Spleen (tissue), 11 donors: ENCODE data around the gene PDGFD. TPM values are rescaled to one million over a fixed set of nuclear protein-coding genes. Genes with fewer than 3 reads are reported as not detected.

ENCODE experiments used
- DNase-seq: peaks from one replicate; pipeline ENCODE4 v3.0.0-alpha.2; 2020
- H3K27ac ChIP-seq, 8 donors: fragments of 200-600 bp; sonication (generic) in 7 of 8; 1 replicate in 4 of 8; 2 replicates in 4 of 8; pipeline versions ENCODE4 v1.5.0 to v1.8.0; 2016 to 2021; ENCODE audit warnings: inconsistent platforms in 4 of 8, mild to moderate bottlenecking in 4 of 8, moderate library complexity in 1 of 8
- H3K27me3 ChIP-seq, 7 donors: fragments of 200-600 bp; sonication (generic) in 6 of 7; replicated peaks in 1 of 7; 1 replicate in 4 of 7; 2 replicates in 3 of 7; pipeline versions ENCODE4 v1.5.0 to v1.8.0; 2016 to 2021; ENCODE audit warnings: inconsistent platforms in 3 of 7, mild to moderate bottlenecking in 1 of 7
- H3K36me3 ChIP-seq, 6 donors: fragments of 200-600 bp; sonication (generic) in 5 of 6; 1 replicate in 4 of 6; 2 replicates in 2 of 6; pipeline versions ENCODE4 v1.5.0 to v1.8.0; 2016 to 2021; ENCODE audit warnings: inconsistent platforms in 2 of 6
- H3K4me1 ChIP-seq, 6 donors: fragments of 200-600 bp; sonication (generic) in 5 of 6; 1 replicate in 3 of 6; 2 replicates in 3 of 6; pipeline versions ENCODE4 v1.5.0 to v1.8.0; 2016 to 2021; ENCODE audit warnings: inconsistent platforms in 3 of 6
- H3K4me3 ChIP-seq, 8 donors: fragments of 200-600 bp; sonication (generic) in 7 of 8; 1 replicate in 4 of 8; 2 replicates in 4 of 8; pipeline versions ENCODE4 v1.5.0 to v1.8.0; 2016 to 2021; ENCODE audit warnings: inconsistent platforms in 4 of 8, mild to moderate bottlenecking in 4 of 8, moderate library complexity in 2 of 8
- H3K9me3 ChIP-seq, 8 donors: fragments of 200-600 bp; sonication (generic) in 7 of 8; 1 replicate in 4 of 8; 2 replicates in 4 of 8; pipeline versions ENCODE4 v1.5.0 to v1.8.0; 2016 to 2021; ENCODE audit warnings: inconsistent platforms in 4 of 8
- POLR2A ChIP-seq, 3 donors: fragments of 450-650 bp; IDR thresholded peaks; one replicate each; pipeline ENCODE4 v1.5.1; 2017; ENCODE audit warnings: antibody characterized with exemption in 3 of 3, mild to moderate bottlenecking in 1 of 3
- POLR2AphosphoS5 ChIP-seq, 3 donors: sonication (generic); formaldehyde crosslinking; IDR thresholded peaks; one replicate each; pipeline ENCODE4 v1.5.1; 2017; ENCODE audit warnings: antibody characterized with exemption in 3 of 3
- WGBS, 5 donors: extraction: QIAGEN DNeasy Blood & Tissue Kit in 3 of 5; methylation state at CpG; one replicate each; pipeline versions ENCODE4 v1.1.5 to v1.1.7; 2013 to 2018; 5-methylcytosine and 5-hydroxymethylcytosine counted together
- intact Hi-C: fragments of 100-400 bp; cut with DNase I; formaldehyde crosslinking; loops from one replicate; pipeline ENCODE4 v1.15.0; 2023; ENCODE audit warnings: low total_unique reads
- polyA plus RNA-seq, 3 donors: library from polyadenylated mRNA; stranded (reverse); fragments of 200-250 nt; gene quantifications; one replicate each; pipeline ENCODE4 v1.2.1, GENCODE V29; 2013
- total RNA-seq, 7 donors: library from RNA; depleted of rRNA in 3 of 7; stranded (reverse); fragments of >200 nt in 3 of 7; fragmentation: NEBNext Ultra II Directional in 4 of 7; extraction: Animal tissue kit (Norgen Biotek cat#: 25700) in 4 of 7; gene quantifications; one replicate each; pipeline versions ENCODE4 v1.1.0 to v1.2.1, GENCODE V29; 2016 to 2021
- TF ChIP-seq, protein P1 (sequence below), 11 experiments: fragments of 200-600 bp in 7 of 11; fragments of 450-650 bp in 4 of 11; sonication (generic) in 4 of 11; IDR thresholded peaks in 8 of 11; conservative IDR thresholded peaks in 3 of 11; 1 replicate in 7 of 11; 2 replicates in 4 of 11; pipeline versions ENCODE4 v1.4.0 to v1.8.0; 2016 to 2021; ENCODE audit warnings: antibody characterized with exemption in 11 of 11, inconsistent platforms in 4 of 11, mild to moderate bottlenecking in 1 of 11
- donor health status: healthy with polysubstance abuse.
- donor health status: DM: no; HTN: no; CAD: no; lungs with moderate emphysema.
- donor health status: DM: no; HTN: no; CAD: no.
- donor health status: Bipolar disorder and iron deficiency.
- donor health status: healthy.
- donor health status: DM: no; HTN: no; CAD: no.
- donor health status: DM: yes; HTN: yes; CAD: no.

The PDGFD gene
- total and polyA plus RNA-seq, 10 donors: 0.43 to 7.1 (median 3.4) TPM

DNA sequence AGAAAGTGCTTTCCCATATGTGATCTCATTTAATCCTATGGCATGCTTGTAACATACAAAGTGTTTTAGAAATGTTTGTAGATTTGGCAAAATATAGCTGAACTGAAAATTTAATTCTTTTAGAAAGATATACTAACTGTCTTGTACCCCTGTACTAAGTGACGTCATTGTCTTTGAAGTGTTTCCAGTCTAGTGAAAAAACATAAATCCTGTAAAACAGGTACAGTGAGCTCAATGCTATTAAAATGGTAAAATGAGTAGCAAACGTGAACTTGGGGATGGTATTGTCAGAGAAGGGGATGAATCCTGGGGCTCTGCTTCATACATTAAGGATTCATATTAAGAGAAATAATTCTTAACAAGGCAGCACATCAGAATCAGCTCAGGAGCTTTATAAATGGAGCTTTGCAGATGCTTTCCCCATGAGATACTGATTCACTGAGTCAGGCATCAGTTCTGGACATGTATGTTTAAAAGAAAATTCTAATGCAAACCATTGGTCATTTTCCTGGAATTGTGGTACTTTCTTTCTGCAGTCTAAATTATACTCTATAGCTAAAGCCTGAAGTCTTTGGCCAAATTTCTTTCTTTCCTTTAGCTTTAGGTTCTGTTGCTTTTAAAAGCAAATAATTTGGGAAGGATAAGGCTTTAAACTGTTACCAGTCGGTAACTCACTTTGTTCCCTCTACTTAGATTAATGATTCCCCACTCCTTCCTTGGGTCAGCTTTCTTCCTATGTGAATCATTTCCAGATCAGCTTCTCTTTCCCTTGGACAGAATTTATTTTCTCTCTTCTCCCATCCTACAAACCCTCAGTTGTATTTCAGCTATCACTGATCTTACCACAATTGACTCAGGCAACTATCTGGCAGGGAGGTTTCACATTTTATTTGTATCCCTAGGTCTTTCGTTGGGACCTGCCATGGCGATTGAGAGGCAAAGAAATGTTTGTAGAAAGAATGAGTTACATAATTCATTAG lies 185.0 kb downstream of the PDGFD start:
- H3K27me3 ChIP-seq: no peaks in the 10 kb centered on the region
- H3K4me3 ChIP-seq: no peak overlapping the region
- no peaks in the 10 kb centered on the region for H3K36me3 ChIP-seq
- no peak for DNase-seq
- no peaks in the 10 kb centered on the region for H3K4me1 ChIP-seq
- peaks cover 0 to under 1% (median 0%) of the 10 kb centered on the region in 8 donors for H3K9me3 ChIP-seq
- intact Hi-C loops: no loop called here
- TF ChIP-seq POLR2AphosphoS5 (IDR thresholded peaks at IDR 0.05) (no peak), POLR2A (IDR thresholded peaks at IDR 0.05) (no peak)
- TF ChIP-seq, protein P1, sequence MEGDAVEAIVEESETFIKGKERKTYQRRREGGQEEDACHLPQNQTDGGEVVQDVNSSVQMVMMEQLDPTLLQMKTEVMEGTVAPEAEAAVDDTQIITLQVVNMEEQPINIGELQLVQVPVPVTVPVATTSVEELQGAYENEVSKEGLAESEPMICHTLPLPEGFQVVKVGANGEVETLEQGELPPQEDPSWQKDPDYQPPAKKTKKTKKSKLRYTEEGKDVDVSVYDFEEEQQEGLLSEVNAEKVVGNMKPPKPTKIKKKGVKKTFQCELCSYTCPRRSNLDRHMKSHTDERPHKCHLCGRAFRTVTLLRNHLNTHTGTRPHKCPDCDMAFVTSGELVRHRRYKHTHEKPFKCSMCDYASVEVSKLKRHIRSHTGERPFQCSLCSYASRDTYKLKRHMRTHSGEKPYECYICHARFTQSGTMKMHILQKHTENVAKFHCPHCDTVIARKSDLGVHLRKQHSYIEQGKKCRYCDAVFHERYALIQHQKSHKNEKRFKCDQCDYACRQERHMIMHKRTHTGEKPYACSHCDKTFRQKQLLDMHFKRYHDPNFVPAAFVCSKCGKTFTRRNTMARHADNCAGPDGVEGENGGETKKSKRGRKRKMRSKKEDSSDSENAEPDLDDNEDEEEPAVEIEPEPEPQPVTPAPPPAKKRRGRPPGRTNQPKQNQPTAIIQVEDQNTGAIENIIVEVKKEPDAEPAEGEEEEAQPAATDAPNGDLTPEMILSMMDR (IDR thresholded peaks at IDR 0.05 in 8 of 11, conservative IDR thresholded peaks at IDR 0.05 in 3 of 11): no peak
- H3K27ac ChIP-seq: no peak overlapping the region
- WGBS, 5 donors: 81 to 97% (median 90%) methylated on average over 5 of the region's 5 CpGs

DNA sequence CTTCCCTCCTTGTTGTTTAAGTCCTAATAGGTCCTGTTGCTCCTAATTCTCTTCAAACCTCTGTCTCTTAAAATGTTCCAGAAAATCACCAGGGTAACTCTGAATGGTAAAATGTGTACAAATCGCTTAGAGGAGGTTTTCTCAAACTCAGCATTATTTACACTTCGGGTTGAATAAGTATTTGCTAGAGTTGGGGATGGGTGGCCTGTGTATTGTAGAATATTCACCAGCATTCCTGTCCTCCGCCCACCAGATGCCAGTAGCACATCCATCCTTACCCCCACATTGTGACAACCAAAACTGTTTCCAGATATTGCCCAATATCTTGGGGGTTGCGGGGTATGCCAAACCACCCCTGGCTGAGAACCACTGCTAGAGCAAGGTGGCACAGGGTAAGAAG lies 191.9 kb downstream of the PDGFD start:
- DNase-seq: no peak
- TF ChIP-seq POLR2AphosphoS5 (IDR thresholded peaks at IDR 0.05) (no peak), POLR2A (IDR thresholded peaks at IDR 0.05) (no peak)
- TF ChIP-seq, protein P1 (IDR thresholded peaks at IDR 0.05 in 8 of 11, conservative IDR thresholded peaks at IDR 0.05 in 3 of 11): no peak
- Histone ChIP-seq H3K27ac (no peak overlapping the region), H3K27me3 (no peaks in the 10 kb centered on the region), H3K36me3 (no peaks in the 10 kb centered on the region), H3K9me3 (no peaks in the 10 kb centered on the region), H3K4me1 (no peaks in the 10 kb centered on the region), H3K4me3 (no peak overlapping the region)
- 88 to 93% (median 90%) methylated on average over 4 of the region's 4 CpGs for WGBS, 5 donors
- intact Hi-C loops: no loop called here

DNA sequence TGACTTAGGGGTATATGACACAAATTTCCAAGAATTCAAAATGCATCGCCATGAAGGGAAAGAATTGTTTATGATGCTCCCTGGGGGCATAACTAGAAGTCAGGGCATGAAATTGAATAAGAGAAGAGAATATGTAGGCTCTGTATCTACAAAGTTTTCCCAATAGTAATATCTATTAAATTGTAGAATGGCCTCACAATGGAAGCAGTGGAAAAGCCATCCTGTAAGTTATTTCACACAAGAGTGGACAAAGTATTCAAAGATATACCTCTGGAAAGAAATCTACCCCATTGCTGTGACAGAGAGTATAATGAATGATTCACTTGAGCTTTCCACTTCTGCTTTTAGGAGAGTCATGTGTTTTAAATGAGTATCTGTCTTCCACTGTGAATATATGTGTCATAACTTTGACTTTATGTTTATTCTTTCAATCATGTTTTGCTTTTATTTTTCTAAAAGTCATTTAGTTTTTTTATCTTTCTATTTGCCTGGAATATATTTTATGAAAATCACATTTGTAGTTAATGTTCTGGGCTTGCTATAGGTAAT lies 193.2 kb downstream of the PDGFD start:
- Histone ChIP-seq H3K36me3 (no peaks in the 10 kb centered on the region), H3K4me3 (no peak overlapping the region), H3K4me1 (no peaks in the 10 kb centered on the region), H3K27ac (no peak overlapping the region), H3K9me3 (no peaks in the 10 kb centered on the region), H3K27me3 (no peaks in the 10 kb centered on the region)
- no peak for DNase-seq
- intact Hi-C loops: no loop called here
- WGBS, 5 donors: 73 to 93% (median 88%) methylated on average over 1 of the region's 1 CpG
- TF ChIP-seq, protein P1 (IDR thresholded peaks at IDR 0.05 in 8 of 11, conservative IDR thresholded peaks at IDR 0.05 in 3 of 11): no peak
- TF ChIP-seq POLR2AphosphoS5 (IDR thresholded peaks at IDR 0.05) (no peak), POLR2A (IDR thresholded peaks at IDR 0.05) (no peak)

DNA sequence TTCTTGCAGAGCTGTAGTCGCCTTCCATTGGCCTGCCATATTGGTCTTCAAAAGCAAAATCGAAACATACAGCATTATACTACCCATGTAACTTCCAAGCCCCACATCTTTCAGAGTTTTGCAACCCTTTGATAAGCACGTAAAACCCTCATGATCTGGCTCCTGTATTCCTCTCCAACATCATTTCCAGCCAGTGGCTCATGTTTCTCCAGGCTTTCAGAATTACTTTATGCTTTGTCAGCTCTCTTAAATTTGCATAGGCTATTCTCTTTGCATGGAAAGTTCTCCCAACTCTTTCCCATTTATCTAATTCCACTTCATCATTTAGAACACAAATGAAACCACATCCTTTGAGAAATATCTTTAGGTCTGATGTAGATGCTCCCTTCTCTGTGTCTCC lies 195.3 kb downstream of the PDGFD start:
- no peaks in the 10 kb centered on the region for H3K4me1 ChIP-seq
- WGBS, 5 donors: 87 to 93% (median 91%) methylated on average over 3 of the region's 3 CpGs

More for the DNA sequence above, 195.3 kb downstream of the PDGFD start:
- no peak overlapping the region for H3K27ac ChIP-seq
- no peaks in the 10 kb centered on the region for H3K36me3 ChIP-seq
- no peak overlapping the region for H3K4me3 ChIP-seq
- no peak for TF ChIP-seq POLR2A (IDR thresholded peaks at IDR 0.05)
- TF ChIP-seq, protein P1 (IDR thresholded peaks at IDR 0.05 in 8 of 11, conservative IDR thresholded peaks at IDR 0.05 in 3 of 11): no peak
- no peak for TF ChIP-seq POLR2AphosphoS5 (IDR thresholded peaks at IDR 0.05)
- DNase-seq: no peak
- intact Hi-C loops: no loop called here
- no peaks in the 10 kb centered on the region for H3K27me3 ChIP-seq
- H3K9me3 ChIP-seq: no peaks in the 10 kb centered on the region
